ENCODE results near the gene EIPR1.
"Not testable (repeated sequence)": the region's sequence is repeated elsewhere in the genome, so short reads cannot be mapped to it uniquely, and the experiment has no call there.

Gene EIPR1

GRCh38 chr2:3399829-3400228 lies 22.2 kb upstream of the EIPR1 start:
- DNase-seq = no peak

DNA sequence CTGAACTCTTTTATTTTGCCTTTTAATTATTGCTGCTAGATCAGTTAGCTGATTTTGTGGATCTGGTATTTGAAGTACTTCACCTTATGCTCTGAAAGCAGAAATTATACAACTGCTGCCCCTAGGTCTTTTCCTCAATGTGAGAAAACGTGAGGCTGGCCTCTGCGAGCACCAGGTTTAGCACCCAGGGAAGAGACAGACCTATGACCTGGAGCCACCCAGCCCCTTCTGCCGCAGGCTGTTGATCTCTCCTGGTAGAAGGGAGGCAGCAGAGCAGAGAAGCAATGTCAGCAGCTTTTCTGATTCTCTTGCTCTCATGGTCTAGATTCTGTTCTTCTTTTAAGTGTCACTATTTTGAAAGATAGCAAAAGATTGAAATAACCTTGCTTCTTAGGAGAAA lies 21.8 kb upstream of the EIPR1 start:
- no peak for DNase-seq

- no peak for DNase-seq
Measured at GRCh38 chr2:3398857-3399256, 21.2 kb upstream of the EIPR1 start.

- no peak for DNase-seq
Measured at GRCh38 chr2:3396920-3397559, 19.4 kb upstream of the EIPR1 start.

DNA sequence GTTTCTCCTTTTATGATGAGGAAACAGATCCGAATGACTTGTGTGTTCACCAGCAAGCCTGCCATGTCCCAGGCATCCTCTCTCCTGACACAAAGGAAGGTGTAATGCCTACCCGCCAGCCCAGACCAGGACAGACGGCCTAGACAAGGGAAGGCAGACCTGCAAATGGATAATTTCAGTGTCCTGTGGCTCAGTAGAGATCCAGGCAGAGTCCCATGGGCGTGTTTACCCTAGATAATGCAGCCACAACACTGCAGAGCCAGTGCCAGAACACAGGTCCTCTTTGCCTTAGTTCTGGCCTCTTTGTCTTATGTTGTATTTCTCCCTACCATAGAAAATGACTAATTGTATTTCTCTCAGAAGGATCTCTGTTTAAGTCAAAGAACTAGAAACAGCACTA lies 14.6 kb upstream of the EIPR1 start:
- no peak for DNase-seq

DNA sequence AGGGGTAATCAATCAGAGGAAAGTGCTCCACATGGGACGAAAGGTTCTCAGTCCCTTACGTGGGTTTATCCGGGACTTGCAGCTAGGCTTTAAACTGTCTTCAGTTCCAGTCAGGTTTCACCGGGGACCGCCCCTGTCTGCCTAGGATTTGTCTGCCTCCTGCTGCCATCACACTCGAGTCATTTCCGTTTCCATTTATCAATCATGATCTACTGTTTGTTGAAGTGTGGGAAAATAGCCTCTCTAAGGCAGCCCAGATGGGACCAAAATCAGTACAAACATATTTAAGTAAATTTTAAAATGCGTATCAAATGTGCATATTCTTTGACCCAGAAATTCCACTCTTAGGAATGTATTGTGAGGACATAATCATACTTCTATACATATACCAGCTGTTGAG lies 12.4 kb upstream of the EIPR1 start:
- DNase-seq = no peak

DNA sequence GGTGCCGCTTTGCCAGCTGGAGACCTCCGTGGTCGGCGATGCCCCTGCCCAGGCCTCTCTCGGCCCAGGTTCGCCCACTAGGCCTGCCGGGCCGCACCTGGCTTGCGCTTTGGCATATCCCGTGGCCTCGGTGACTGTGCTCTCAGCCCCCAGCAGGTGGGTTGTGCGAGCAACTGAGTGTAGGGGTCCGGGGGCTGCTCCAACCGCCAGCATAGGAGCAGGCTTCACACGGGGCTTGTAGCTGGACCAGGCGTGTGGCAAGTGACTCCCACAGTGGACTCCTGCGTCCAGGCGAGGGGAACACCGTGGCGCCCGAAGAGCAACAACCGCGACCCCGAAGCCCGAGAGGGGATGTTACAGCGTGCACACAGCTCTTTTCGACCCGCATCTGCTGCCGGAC lies 11.6 kb upstream of the EIPR1 start:
- no peak for DNase-seq

DNA sequence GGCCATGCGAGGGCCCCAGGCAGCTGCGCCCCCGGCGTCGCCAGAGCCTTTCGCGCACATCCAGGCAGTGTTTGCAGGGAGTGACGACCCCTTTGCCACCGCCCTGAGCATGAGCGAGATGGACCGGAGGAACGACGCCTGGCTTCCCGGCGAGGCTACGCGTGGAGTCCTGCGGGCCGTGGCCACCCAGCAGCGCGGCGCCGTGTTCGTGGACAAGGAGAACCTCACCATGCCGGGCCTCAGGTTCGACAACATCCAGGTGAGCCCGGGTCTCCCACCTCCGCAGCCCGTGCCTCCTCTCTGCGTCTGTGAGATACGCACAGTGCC lies 10.8 kb upstream of the EIPR1 start:
- no peak for DNase-seq

- DNase-seq = no peak
Measured at GRCh38 chr2:3387644-3388411, 10.2 kb upstream of the EIPR1 start.

DNA sequence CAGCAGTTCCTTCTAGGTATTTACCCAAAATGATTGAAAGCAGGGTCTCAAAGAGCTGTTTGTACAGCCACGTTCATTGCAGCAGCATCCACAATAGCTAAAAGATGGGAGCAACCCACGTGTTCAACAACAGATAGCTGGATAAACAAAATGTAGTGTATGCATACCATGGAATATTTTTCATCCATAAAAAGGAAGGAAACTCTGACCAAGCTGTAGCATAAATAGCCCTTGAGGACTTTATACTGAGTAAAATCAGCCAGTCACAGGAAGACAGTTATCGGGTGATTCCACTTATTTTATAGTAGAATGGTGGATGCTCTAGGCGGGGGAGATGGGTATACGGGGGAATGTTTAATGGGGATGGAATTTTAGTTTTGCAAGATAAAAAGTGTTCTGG lies 9.4 kb upstream of the EIPR1 start:
- DNase-seq = no peak

GRCh38 chr2:3386448-3386958 lies 8.9 kb upstream of the EIPR1 start:
- DNase-seq = no peak

DNA sequence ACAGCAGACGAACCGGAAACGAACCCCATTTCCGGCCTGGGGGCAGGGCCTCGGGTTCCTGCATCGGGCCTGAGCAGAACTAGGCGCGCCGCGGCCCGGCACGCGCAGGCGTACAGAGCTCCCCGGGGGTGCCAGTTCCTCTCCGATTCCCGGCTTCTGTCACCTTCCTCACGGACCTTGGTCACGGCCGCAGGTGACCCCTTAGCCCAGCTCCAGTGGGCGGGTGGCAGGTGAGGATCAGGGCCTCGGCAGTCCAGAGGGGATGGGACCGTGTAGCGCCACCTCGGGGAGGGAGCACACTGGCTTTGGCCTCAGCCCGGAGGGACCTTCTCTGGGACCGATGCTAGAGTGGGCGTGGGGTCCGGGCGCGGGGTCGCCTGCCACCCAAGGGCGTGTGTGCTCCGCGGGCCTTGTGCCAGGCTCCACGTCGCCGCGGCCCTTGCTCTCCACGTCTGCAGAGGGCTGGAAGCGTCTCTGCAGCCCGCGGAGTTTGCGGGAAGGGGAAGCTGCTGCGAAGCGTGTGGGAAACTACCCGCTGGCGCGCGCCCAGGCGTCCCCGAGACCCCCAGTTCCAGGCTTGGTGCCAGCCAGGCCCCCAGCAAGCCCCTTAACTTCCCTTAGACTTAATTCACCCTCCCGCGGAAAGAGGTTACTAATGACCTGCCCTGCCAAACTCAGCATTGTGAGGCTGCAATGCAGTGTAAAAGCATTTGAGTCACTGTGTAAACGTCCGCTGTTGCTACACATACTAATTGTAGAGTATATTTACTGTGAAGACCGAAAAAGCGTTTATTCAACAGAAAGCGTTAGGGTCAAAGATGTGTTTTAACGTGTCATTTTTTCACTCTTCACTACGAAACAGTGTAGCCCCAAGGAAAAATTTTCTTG lies 2.3 kb upstream of the EIPR1 start, which contains the start of gene TRAPPC12:
TRAPPC12 (plus strand) TSS at position 48 of the 888 bp plus-strand sequence. CDS start 7,930 bp downstream, outside the sequence.
- DNase-seq = peak; percentile 95

DNA sequence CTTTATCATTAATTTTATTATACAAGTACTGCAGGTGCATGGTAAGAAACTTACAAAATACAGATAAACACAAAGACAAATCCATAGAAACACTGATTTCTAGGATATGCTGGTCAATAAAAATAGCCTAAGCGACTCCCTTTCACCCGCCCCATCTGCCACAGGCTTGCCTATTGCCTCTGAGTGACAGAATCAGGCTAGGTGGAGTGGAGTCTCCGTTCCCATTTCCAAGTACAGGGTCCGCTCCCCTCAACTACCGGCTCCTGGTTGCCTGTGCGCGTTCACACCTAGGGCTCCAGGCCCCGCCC lies 1.7 kb upstream of the EIPR1 start:
- no peak for DNase-seq

DNA sequence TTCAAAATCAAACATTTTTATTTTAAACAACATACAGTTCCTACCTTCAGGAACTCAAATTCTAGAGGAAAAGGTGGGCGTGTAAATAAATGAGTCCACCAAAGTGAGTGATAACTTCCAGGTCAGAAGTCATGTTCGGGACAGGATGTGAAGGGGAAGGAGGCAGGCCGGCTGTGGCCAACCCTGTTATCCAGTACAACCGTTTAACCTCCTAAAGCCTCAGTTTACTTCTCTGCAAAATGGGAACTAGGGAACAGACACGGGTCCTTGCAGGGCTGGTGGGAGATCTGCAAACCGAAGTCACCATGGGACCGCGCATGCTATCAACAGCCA lies 373 bp downstream of the EIPR1 start:
- DNase-seq = peak; percentile 30

GRCh38 chr2:3376821-3377220 lies 797 bp downstream of the EIPR1 start:
- no peak for DNase-seq

DNA sequence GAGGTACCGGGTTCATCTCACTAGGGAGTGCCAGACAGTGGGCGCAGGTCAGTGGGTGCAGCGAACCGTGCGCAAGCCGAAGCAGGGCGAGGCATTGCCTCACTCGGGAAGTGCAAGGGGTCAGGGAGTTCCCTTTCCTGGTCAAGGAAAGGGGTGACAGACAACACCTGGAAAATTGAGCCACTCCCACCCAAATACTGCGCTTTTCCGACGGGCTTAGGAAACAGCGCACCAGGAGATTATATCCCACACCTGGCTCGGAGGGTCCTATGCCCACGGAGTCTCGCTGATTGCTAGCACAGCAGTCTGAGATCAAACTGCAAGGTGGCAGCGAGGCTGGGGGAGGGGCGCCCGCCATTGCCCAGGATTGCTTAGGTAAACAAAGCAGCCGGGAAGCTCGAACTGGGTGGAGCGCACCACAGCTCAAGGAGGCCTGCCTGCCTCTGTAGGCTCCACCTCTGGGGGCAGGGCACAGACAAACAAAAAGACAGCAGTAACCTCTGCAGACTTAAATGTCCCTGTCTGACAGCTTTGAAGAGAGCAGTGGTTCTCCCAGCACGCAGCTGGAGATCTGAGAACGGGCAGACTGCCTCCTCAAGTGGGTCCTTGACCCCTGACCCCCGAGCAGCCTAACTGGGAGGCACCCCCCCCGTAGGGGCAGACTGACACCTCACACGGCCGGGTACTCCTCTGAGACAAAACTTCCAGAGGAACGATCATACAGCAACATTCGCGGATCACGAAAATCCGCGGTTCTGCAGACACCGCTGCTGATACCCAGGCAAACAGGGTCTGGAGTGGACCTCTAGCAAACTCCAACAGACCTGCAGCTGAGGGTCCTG lies 8.1 kb downstream of the EIPR1 start:
- not testable (repeated sequence) for DNase-seq

- DNase-seq = no peak
Measured at GRCh38 chr2:3368261-3368722, 9.3 kb downstream of the EIPR1 start.

DNA sequence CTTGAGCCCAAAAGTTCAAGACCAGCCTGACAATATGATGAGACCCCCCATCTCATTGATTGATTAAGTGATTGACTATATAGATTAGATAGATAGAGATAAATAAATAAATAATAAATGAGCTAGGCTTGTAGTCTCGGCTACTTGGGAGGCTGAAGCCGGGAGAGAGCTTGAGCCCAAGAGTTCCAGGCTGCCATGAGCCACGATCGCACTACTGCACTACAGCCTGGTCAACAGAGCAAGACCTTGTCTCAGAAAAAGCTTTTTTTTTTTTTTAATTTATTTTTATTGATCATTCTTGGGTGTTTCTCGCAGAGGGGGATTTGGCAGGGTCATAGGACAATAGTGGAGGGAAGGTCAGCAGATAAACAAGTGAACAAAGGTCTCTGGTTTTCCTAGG lies 12.4 kb downstream of the EIPR1 start:
- DNase-seq = no peak

GRCh38 chr2:3361518-3362389 lies 15.9 kb downstream of the EIPR1 start:
- no peak for DNase-seq

- DNase-seq = no peak
Measured at GRCh38 chr2:3357926-3358325, 19.7 kb downstream of the EIPR1 start.

- DNase-seq = not testable (repeated sequence)
Measured at GRCh38 chr2:3357446-3357845, 20.2 kb downstream of the EIPR1 start.

DNA sequence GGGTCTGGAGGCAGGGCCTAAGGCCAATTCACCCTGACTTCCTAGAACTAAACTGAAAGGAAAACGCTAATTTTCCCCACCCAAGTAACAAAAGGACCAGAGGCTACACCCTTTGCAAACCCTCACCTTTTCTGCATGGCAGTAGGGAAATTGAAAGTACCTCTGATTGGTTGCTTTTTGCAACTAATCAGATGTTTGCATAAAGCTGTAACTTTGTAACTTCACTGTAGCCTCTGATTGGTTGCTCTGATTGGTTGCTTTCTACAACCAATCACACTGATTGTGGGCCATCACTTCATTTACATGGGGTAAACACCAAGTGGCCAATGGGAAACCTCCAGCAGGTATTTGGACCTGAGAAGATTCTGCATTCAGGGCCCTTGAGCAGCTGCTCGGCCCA lies 20.8 kb downstream of the EIPR1 start:
- no peak for DNase-seq
